GM21423 (cell line): Measurements from ENCODE around the gene ARL8B.

ENCODE experiments used
- ATAC-seq: cut with Tn5 transposase; IDR thresholded peaks from one replicate; pipeline ENCODE4 v1.9.1; 2021; ENCODE audit warnings: mild to moderate bottlenecking, moderate library complexity; ENCODE audit not compliant: unreplicated experiment

The ARL8B gene

DNA sequence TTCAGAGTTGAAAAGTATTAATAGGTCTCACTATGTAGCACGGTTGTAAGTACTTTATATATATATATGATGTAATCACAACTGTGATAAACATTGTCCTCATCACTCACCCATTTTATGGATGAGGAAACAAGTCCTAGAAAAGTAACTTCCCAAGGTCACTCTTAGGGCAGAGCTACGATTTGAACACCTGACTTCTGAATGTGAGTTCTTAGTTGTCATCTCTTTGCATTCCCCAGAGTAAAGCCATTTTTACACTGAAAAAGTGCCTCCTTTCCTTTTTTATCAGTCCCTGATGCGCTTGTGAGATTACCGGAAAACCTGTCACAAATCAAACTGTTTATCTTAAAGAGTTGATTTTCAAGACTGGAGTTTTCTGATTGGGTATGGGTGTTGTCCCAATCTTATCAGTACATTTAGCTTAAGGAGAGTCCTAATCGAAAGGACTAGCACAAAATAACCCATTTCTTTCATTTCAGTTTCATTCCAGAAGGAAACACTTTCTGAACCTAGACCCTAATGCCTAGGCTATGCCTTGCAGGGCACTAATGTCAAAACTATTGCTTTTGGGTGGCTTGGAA lies 63.1 kb downstream of the ARL8B start:
- ATAC-seq = no peak

DNA sequence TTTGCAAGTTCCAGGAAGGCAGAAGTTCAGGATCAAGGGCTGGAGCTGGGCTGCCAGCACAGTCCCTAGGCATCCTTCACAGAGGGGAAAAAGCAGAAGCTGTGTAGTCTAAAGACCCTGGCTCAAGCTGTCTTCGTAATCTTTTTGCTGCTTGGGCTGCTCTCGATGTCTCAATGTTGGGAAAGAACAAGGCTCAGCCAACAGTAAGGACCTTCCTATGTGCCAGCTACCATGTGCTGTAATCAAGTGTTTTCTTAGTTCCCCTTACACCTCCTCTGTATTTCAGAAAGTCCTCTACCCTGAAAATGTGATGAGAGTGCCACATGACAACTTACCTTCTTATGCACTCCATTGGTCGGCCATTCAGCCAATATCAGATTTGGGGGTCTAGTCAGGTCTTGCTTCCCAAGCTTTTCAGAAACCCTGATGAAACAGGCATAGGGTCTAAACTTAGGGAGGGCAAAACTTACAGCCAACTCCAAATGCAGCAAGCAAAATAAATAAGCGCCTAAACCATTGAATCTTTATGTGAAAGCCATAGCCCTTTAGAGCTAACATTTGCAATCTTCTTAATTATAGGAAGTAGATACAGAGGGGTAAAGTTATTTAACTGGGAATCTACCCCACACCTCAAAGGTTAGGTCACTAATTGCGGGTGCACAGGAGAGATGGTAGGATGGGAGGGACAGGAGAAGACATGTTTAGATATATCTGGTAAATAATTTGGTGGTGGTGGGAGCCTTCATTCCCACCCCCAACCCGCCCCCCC lies 64.2 kb downstream of the ARL8B start:
- peak; percentile 9 for ATAC-seq

DNA sequence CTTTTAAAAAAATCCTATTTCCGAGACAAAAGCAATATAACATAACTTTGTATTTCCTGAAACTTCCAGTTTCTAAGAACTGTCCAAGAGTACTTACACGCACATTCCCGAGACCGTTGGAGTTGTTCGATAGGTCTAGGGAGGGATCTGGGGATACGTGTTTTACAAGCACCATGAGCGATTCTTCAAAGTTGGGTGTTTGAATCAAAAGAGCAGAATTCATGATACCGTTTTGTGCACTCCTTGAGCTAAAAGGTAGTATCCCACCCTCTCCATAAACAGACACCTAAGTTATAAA lies 64.7 kb downstream of the ARL8B start:
- ATAC-seq = no peak

DNA sequence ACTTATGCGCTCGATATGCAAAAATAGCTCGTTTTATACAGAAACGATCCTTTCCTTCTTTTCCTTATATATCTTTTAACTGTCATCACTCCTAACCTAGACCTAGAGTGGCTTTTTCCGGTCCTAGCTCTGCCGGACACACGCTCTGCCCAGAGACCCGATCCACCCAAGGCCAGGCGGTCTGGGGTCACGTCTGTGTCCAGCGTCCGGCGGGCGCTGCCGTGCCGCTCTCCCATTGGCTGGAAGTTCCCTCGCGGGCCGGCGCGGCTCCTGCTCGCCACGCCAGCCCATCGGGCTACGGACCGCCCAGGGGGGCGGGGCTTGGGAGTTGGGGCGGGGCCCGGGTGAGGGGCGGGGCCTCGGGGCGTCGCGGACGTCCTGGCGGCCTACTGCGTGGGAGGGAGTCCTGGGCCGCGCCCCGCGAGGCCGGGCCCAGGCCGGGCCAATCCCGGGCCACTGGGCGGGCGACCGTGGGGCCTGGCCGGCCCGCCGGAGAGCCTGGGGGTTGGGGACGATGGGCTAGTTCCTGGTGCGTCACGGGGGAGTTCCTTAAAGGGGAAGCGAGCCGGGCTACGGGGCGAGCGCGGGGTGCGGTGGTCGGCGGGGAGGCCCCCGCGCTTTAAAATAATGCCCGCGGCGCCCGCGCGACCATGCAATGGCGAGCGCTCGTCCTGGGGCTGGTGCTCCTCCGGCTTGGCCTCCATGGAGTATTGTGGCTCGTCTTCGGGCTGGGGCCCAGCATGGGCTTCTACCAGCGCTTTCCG lies 65.2 kb downstream of the ARL8B start, which contains the start of gene EDEM1:
Gene EDEM1 (plus strand): TSS at position 552 of the 764 bp plus-strand sequence. CDS start 99 bp downstream, at position 651.
- peak; percentile 83 for ATAC-seq

DNA sequence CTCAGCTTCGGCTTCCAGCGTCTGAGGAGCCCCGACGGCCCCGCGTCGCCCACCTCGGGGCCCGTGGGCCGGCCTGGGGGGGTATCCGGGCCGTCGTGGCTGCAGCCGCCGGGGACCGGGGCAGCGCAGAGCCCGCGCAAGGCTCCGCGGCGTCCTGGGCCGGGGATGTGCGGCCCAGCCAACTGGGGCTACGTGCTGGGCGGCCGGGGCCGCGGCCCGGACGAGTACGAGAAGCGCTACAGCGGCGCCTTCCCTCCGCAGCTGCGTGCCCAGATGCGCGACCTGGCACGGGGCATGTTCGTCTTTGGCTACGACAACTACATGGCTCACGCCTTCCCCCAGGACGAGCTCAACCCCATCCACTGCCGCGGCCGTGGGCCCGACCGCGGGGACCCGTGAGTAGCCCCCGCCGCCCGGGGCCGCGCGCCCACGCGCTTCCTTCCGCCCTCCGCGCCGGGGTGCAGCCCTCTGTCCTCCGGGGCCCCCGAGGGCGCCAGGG lies 65.9 kb downstream of the ARL8B start:
- ATAC-seq = peak; percentile 9

DNA sequence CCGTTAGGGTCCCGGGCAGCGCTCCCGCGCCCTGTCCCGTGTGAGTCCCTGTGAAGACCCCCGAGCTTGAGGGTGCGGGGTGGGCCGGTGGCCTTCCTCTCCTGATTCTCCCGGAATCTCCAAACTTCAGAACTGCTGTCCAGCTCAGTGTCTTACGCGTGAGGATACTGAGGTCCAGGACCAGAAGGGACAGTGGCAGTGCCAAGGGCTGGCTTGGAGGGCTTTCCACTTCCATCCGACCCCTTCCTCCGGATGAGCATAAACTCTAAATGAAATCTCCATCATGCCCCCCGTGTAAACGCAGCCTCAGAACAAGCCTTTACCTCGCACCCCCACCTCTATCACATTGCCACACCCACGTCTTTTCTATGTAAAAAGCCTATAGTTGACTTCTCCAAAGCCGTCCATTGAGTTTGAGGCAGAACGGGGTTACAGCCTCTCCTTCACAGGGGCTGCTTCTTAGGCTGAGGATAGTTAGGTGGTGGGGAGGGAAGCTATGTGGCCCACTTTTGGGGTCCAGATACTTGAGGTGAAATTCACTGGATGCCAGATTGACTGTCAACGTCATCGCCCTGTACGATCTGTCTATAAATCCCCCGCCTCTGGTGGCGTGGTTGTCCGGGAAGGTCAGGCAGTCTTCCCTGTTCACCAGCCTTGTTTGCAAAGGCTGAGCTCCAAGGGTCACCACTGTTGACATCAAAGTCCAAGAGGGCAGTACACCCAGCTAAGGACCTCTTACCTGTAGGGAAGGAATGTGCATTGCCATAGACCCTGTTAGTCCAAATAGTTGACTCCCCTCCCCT lies 66.5 kb downstream of the ARL8B start:
- ATAC-seq = no peak

DNA sequence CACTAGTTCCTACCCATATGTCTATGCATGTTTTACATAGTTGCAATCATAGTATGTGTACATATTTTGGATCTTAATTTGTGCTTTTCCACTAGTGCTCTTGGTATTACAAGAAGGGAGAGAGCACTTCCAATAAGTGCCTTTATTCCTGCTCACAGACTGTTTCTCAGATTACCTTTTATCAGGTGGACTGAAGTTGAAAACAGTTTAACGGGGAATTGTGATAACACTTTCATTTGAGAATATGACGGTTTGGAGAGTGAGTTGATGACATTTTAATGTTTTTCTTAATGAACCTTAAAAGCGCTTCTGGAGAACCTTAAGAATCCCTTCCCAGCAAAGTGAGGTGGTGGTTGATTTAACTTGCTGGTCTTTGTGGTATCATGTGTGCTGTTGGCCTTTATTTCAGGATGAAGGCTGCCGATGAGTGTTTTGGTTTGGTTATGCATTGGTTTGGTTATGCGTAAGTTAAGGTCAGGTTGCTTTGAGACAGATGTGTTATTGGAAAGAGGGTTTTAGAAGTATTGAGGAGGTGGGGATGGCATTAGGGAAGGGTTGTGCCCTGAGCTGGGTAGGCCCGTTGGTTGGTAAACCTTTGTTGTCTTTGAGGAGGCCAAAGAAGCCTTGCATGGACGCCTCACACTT lies 68.2 kb downstream of the ARL8B start:
- ATAC-seq = no peak

DNA sequence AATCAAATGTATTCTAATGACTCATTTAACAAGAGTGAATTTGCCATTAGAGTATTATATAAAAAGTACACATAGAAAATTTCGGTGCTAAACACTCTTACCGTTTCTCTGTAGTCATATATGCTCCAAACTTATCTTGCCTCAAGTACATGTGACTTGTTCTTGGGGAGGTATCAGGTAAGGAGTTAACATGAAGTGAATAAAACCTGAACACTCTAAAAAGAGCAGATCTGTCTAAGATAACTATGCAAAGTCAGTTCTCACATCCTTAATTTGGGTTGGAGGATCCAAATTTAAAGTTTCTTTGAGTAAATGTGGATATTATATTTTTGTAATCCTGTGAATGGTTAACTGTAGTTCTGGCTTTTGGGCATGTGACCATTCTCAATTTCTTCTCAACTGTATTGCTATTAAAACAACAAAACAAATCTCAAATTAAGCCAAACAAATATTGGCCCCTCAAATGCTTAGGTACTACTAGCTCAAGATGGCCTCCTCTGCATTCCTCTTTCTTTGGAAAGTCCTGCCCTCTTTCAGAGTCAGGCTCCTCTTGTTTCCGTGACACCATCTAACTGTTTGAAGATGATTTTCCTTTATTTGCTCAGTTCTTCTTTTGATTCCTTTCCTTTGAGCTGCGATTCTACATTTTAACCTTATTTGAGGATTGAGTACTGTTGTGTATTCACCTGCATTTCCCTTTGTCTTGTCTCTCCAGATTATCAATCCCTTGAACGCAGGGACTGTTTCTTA lies 69.6 kb downstream of the ARL8B start:
- no peak for ATAC-seq

DNA sequence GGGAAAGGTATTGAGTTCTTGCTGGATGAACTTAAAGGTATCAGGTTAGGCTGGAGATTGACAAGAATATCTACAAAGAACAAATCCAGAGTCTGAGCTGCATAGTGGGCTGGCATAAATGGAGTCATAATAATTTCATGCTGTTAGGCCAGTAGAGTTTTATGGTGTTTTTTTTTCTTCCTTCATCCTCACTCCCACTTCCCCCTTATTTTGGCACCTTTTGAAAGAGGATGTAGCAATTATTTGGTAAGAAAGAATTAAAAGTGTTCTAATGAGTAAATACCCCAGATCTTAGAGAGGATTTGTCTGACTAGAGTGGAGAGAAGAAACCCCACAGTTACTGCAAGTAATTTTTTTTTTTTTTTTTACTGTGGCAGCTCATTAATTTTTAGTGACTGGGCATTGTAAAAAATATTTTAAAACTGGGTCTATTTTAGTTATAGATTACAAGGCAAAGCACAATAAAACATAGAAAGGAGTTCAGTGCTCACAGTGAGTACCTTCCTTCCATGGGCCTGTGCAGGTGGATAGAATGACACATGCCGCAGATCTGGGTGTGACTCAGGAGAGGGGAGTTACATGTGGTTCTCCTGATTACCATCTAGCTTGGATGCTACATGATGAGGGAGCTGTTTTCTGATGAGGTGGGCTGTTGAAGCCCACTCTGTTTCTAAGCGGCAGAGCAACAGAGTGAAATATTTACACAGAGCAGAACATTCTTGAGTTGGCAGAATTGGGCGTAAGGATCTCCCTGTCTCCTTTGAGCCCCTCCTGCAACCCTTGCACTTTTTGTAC lies 70.7 kb downstream of the ARL8B start:
- ATAC-seq = no peak

DNA sequence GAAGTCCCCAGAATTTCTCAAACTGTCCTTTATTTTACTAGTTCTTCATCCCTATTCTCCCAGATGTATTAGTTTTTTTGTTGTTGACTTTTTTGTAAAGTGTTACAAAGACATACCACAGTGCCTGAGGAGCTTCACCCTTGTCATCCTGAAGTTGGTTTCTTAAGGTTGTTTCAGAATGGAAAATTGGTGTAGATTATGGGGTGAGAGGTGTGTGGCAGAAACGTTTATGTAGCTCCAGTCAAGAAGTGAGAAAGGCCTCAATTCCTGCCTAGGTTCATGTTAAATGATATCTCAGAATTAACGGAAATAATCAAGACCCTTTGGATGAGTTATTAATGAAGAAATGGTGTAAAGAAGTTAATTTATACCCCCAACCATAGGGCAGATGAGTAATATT lies 72.2 kb downstream of the ARL8B start:
- ATAC-seq = no peak

DNA sequence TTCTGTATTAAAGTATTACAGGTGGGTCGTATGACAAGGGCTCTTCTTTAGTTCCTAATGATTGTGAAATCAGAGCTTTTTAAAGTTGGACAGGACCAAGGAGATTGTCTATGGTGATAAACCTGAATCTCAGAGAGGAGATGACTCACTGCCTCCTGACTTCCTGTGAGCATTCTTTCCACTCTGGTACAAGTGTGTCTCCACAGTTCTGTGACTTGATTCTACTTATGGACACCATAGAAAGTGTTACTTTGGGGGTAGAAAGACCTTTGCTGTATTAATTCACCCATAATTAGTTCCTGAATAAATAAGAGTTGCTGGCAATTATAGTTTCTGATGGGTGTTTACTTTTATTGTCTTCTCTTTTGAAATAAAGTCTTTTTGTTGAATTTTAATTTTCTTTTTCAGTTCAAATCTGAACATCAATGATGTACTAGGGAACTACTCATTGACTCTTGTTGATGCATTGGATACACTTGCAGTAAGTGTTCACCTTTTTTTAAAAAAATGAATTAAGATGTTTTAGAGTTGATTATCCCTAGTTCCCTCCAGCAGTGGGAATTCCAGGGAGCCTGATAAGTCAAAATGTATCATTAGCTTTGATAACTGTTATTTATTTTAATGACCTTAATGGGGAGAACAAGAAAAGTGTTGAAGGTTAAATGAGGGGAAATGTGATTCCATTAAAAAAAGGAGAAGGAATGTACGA lies 72.9 kb downstream of the ARL8B start:
- ATAC-seq = peak; percentile 41

DNA sequence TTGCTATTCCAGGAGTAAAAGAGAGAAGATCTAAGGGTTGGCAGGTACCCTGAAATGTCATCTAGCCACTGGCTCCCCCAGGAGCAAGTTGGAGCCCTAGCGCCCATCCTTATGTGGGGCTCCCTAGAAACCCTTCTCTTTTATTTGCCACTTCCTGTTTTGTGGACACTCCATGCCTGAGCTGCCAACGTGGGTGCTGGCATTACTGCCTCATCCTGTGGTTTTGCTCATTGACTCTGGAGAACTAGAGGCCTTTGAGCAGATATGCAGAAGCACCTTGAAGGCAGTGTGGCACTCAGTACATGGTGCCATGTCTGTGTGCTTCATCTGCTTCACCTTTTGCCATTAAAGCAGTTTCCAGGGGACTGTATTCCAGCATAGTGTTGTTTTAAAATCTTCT lies 73.5 kb downstream of the ARL8B start:
- no peak for ATAC-seq

DNA sequence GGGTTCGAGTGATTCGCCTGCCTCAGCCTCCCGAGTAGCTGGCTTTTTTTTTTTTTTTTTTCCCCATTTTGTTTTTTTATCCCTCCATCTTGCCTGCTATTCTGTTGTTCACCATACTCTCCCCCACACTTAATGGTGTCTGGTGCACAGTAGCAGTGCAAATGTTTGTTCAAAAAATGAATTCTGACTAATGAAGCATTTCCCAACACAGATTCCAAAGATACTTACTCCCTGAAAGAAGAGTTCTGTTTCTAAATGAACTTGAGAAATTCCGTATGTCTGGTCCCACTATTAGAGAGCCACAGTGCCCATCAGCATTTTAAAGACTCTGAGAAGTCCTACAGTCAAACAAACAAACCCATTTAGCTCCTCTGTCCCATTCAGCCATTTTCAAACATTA lies 74.9 kb downstream of the ARL8B start:
- no peak for ATAC-seq

DNA sequence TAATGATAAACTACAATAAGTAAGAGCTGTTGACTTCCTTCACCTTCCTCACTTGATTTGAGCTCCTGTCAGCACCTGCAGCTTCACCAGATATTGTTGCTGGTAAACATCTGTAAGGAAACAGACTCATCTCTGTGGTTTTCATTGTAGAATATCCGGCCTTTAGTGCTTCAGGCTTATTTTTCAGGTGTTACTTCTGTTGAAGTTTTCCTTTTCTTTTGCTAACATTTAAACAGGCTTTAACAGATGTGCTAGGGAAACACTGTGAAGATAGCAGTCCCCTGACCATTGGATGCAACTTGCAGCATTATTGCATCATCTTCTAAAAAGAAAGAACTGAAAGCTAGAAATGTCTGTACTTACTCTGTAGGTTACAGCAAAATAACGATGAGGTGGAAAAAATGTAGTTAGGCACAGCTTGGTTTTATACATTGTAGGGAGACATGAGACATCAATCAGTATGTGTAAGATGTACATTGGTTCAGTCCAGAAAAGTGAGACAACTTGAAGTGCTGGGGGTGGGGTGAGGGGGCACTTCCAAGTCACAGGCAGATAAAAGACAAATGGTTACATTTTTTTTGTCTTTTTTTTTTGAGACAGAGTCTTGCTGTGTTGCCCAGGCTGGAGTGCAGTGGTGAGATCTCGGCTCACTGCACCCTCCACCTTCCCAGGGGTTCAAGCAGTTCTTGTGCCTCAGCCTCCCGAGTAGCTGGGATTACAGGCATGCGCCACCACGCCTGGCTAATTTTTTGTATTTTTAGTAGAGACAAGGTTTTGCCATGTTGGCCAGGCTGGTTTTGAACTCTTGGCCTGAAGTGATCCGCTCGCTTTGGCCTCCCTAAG lies 75.6 kb downstream of the ARL8B start:
- ATAC-seq = peak; percentile 59

DNA sequence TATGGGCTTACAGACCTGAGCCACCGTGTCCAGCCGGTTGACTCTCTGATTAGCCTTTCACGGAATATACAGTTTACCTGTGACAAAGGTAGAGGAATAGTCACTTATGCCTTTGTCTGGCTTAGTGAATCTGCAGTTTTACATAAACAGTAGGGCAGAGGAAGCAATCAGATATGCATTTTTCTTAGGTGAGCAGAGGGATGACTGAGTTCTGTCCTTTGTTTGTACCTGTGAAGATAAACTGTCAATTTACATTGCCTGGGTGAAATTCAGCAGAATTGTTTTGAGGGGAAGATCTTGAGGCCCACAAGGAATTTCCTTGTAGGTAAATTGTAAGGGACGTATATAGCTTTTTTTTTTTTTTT lies 76.2 kb downstream of the ARL8B start:
- no peak for ATAC-seq

DNA sequence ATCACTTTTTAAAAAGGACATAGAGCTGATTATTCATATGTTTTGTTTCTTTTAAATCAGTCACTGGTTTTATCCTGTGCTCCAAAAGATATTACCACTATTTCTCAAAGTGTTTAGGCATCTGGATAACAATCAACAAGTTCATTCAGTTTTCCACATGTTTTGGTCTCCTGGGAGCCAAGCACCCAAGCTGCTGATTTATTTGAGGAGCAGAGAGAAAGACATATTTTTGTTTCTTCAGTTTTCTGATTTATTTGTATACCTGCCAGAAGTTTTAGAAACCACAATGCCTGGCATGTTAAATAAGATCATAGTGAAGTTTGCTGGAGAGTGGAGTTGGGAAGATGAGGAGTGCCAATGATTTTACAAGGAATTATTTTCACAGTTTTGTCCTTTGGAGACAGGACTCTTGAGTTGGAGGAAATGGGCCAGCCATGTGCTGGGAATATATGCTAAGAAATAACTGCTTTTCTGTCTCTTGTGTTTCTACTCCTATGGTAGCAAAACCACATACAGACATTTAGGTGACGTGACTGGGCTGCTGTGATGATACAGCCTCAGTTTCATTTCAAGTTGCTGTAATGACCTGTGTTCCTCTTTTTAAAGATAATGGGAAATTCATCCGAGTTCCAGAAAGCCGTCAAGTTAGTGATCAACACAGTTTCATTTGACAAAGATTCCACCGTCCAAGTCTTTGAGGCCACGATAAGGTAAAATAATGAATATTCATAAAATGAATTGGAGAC lies 77.1 kb downstream of the ARL8B start:
- peak; percentile 36 for ATAC-seq

DNA sequence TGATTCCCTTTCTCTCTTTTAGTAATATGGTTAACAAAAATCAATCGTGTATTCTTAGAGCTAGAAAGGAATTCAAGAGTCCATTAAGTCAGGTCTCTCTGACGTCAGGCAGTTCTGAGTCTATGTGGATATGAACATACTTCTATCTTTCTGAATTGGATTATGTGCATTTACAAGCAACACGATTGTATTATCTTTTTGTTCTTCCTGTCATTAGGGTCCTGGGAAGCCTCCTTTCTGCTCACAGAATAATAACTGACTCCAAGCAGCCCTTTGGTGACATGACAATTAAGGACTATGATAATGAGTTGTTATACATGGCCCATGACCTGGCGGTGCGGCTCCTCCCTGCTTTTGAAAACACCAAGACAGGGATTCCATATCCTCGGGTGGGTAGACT lies 79.4 kb downstream of the ARL8B start:
- no peak for ATAC-seq
